Cardiac septum (tissue), 1 donor: Measurements from ENCODE around the gene RPA1. TPM values are rescaled to one million over a fixed set of nuclear protein-coding genes. Genes with fewer than 3 reads are reported as not detected.

Experiments
- total RNA-seq: library from RNA; stranded (reverse); fragmentation: NEBNext Ultra II Directional; extraction: Animal tissue kit (Norgen Biotek cat#: 25700); gene quantifications from one replicate; pipeline ENCODE4 v1.2.1, GENCODE V29; 2021
- donor health status: DM: no; HTN: no; CAD: no.

Gene RPA1
- total RNA-seq, 1 donor from 2014 or later, result 76.7 TPM

Other genes starting within 250 kb of the RPA1 start
- gene SLC43A2, start 201.2 kb upstream of the RPA1 start, total RNA-seq, result 4.8 TPM
- gene SCARF1, start 184.3 kb upstream of the RPA1 start, total RNA-seq, result 10.9 TPM
- gene RILP, start 180.1 kb upstream of the RPA1 start, total RNA-seq, result 49.8 TPM
- 162 TPM for gene PRPF8, start 145.1 kb upstream of the RPA1 start, total RNA-seq
- gene TLCD2, start 119.6 kb upstream of the RPA1 start, total RNA-seq, result 2.6 TPM
- 7.2 TPM for gene WDR81, start 105.3 kb upstream of the RPA1 start, total RNA-seq
- 1.2 TPM for gene SERPINF2, start 87.1 kb upstream of the RPA1 start, total RNA-seq
- 163 TPM for gene SERPINF1, start 67.9 kb upstream of the RPA1 start, total RNA-seq
- 8.8 TPM for gene SMYD4, start 103 bp upstream of the RPA1 start, total RNA-seq
- 0.32 TPM for gene RTN4RL1, start 195.3 kb downstream of the RPA1 start, total RNA-seq
- 28.8 TPM for gene DPH1, start 200.1 kb downstream of the RPA1 start, total RNA-seq
- 19.8 TPM for gene OVCA2, start 212.0 kb downstream of the RPA1 start, total RNA-seq
- gene HIC1, start 225.1 kb downstream of the RPA1 start, total RNA-seq, result 15.0 TPM